ENCODE data around the gene PLK3.

The PLK3 gene
- long read RNA-seq, transcript PLK3-201 (15 exons, 2,492 nt), result major isoform, 30 of 43 reads
- long read RNA-seq, partial matches to known transcripts, result 2 of 43 reads
- long read RNA-seq, other reads (novel, unspliced or antisense), result 11 of 43 reads

DNA sequence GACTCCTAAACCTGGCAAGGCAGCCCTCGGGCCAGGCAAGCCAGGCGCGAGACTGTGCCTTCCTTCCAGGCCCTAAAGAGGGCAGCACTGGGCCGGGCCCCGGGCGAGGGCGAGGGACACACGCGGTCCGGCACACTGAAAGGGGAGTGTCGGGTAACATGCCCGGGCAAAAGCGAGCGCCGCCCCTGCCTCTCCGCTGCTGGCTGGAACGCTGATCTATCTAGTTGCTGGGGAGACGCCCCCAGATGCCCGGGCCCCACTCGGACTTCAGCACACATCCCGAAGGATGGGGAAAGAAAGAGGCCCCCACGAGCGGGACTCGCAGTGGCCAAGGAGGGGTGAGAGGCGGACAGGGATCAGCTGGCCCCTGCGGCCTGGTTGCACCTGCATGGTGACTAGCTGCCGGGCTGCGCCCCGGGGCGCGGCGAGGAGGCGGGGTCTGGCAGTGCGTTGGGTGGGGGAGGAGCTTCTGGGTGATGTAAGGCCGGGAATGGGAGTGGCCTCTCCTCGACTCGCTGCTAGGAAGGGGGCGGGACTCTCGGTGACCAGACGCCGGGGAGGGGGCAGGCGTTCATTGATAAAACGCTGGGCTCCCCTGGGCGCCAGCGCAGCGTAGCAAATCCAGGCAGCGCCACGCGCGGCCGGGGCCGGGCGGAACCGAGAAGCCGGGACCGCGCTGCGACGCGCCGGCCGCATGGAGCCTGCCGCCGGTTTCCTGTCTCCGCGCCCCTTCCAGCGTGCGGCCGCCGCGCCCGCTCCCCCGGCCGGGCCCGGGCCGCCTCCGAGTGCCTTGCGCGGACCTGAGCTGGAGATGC lies at the start of gene PLK3:
Gene PLK3, plus strand, starts transcription at position 608 of the 815 bp plus-strand sequence. Its CDS starts 87 bp downstream, at position 695.
- H3K27ac ChIP-seq (replicated peaks), result peak within 1 kb of the TSS; percentile 84
- H3K4me3 ChIP-seq (replicated peaks; ENCODE audit: insufficient read depth, low read length), result peak within 1 kb of the TSS; percentile 73
- no peak for TF ChIP-seq REST (IDR thresholded peaks at IDR 0.05; ENCODE audit: insufficient replicate concordance, low read depth)
- peak; percentile 85 for TF ChIP-seq CTCF (IDR thresholded peaks at IDR 0.05; ENCODE audit: insufficient read depth, low read length)
- no peak; the same call in none of the 2 replicates for TF ChIP-seq POLR2AphosphoS5 (IDR thresholded peaks at IDR 0.05; ENCODE audit: low read depth)
- TF ChIP-seq GABPA (IDR thresholded peaks at IDR 0.05; ENCODE audit: low read depth), result no peak
- TF ChIP-seq SPI1 (IDR thresholded peaks at IDR 0.05; ENCODE audit: borderline replicate concordance, low read depth), result no peak
- no peaks in the 10 kb centered on the region for H3K27me3 ChIP-seq (ENCODE audit: insufficient read depth, poor library complexity, severe bottlenecking)
- peak; percentile 96 to 98 for DNase-seq (ENCODE audit: low read depth in 1 of 2, low spot score in 1 of 2)

GRCh38 chr1:44757420-44757819 lies 42.8 kb upstream of the PLK3 start:
- H3K27me3 ChIP-seq (ENCODE audit: insufficient read depth, poor library complexity, severe bottlenecking), result no peaks in the 10 kb centered on the region
- TF ChIP-seq CTCF (IDR thresholded peaks at IDR 0.05; ENCODE audit: insufficient read depth, low read length) (no peak), SPI1 (IDR thresholded peaks at IDR 0.05; ENCODE audit: borderline replicate concordance, low read depth) (no peak), REST (IDR thresholded peaks at IDR 0.05; ENCODE audit: insufficient replicate concordance, low read depth) (no peak), POLR2AphosphoS5 (IDR thresholded peaks at IDR 0.05; ENCODE audit: low read depth) (no peak), GABPA (IDR thresholded peaks at IDR 0.05; ENCODE audit: low read depth) (no peak)
- no peak for DNase-seq (ENCODE audit: low read depth in 1 of 2, low spot score in 1 of 2)
- H3K4me3 ChIP-seq (replicated peaks; ENCODE audit: insufficient read depth, low read length), result no peak overlapping the region
- H3K27ac ChIP-seq (replicated peaks), result no peak overlapping the region

GRCh38 chr1:44759077-44759476 lies 41.1 kb upstream of the PLK3 start:
- H3K4me3 ChIP-seq (replicated peaks; ENCODE audit: insufficient read depth, low read length), result no peak overlapping the region
- H3K27ac ChIP-seq (replicated peaks), result no peak overlapping the region
- no peaks in the 10 kb centered on the region for H3K27me3 ChIP-seq (ENCODE audit: insufficient read depth, poor library complexity, severe bottlenecking)
- TF ChIP-seq SPI1 (IDR thresholded peaks at IDR 0.05; ENCODE audit: borderline replicate concordance, low read depth) (no peak), REST (IDR thresholded peaks at IDR 0.05; ENCODE audit: insufficient replicate concordance, low read depth) (no peak), GABPA (IDR thresholded peaks at IDR 0.05; ENCODE audit: low read depth) (no peak), POLR2AphosphoS5 (IDR thresholded peaks at IDR 0.05; ENCODE audit: low read depth) (no peak; the same call in 1 of the 2 replicates), CTCF (IDR thresholded peaks at IDR 0.05; ENCODE audit: insufficient read depth, low read length) (no peak)
- no peak for DNase-seq (ENCODE audit: low read depth in 1 of 2, low spot score in 1 of 2)
